ENCODE results near the gene PER3.

The PER3 gene

GRCh38 chr1:7770997-7771822, 12.9 kb upstream of the PER3 start, which contains the start of gene VAMP3:
Gene VAMP3, plus strand, starts transcription at chr1:7771296. Its CDS starts 88 bp downstream, at chr1:7771384.
- Histone ChIP-seq H2AFZ (ENCODE audit: low read length) (peak within 1 kb of the TSS; percentile 97), H3K4me1 (ENCODE audit: insufficient read depth, low read length, severe bottlenecking) (peaks cover 13% of the 10 kb centered on the region), H3K4me3 (ENCODE audit: low read depth, low read length, poor library complexity, severe bottlenecking) (peak within 1 kb of the TSS; percentile 84), H4K20me1 (ENCODE audit: insufficient read depth, low read length) (no peaks in the 10 kb centered on the region), H3K27ac (ENCODE audit: low read depth, low read length, poor library complexity, severe bottlenecking) (no peak within 1 kb of the TSS), H3K4me2 (ENCODE audit: low read length) (peak within 1 kb of the TSS; percentile 91), H3K9ac (ENCODE audit: low read length) (peak within 1 kb of the TSS; percentile 77), H3K9me3 (ENCODE audit: low read length) (no peaks in the 10 kb centered on the region), H3K36me3 (ENCODE audit: insufficient read depth, low read length) (peaks cover 19% of the 10 kb centered on the region; the same call in 1 of the 2 replicates), H3K79me2 (ENCODE audit: insufficient read depth, low read length) (no peaks in the 10 kb centered on the region), H3F3A (ENCODE audit: insufficient read depth, low read length) (no peaks in the 10 kb centered on the region), H3K9me2 (ENCODE audit: low read depth, low read length) (no peaks in the 10 kb centered on the region), H3K27me3 (ENCODE audit: insufficient read depth, low read length) (no peaks in the 10 kb centered on the region)
- TF ChIP-seq CTCF (IDR thresholded peaks at IDR 0.05; ENCODE audit: low read length) (no peak), EZH2 (IDR thresholded peaks at IDR 0.05; ENCODE audit: borderline replicate concordance, low read length) (no peak)

- H3K27ac ChIP-seq (ENCODE audit: low read depth, low read length, poor library complexity, severe bottlenecking) = no peak overlapping the region
- no peak for TF ChIP-seq CTCF (IDR thresholded peaks at IDR 0.05; ENCODE audit: low read length)
- TF ChIP-seq EZH2 (IDR thresholded peaks at IDR 0.05; ENCODE audit: borderline replicate concordance, low read length) = no peak
- H4K20me1 ChIP-seq (ENCODE audit: insufficient read depth, low read length) = no peaks in the 10 kb centered on the region
- no peaks in the 10 kb centered on the region for H3K9me2 ChIP-seq (ENCODE audit: low read depth, low read length)
- no peaks in the 10 kb centered on the region for H3K27me3 ChIP-seq (ENCODE audit: insufficient read depth, low read length)
- peak overlapping the region; percentile 84 for H3K4me3 ChIP-seq (ENCODE audit: low read depth, low read length, poor library complexity, severe bottlenecking)
- no peaks in the 10 kb centered on the region for H3K79me2 ChIP-seq (ENCODE audit: insufficient read depth, low read length)
- H3K9me3 ChIP-seq (ENCODE audit: low read length) = no peaks in the 10 kb centered on the region
- no peak overlapping the region for H2AFZ ChIP-seq (ENCODE audit: low read length)
- H3K9ac ChIP-seq (ENCODE audit: low read length) = peak overlapping the region; percentile 77
- peaks cover 21% of the 10 kb centered on the region; the same call in 1 of the 2 replicates for H3K36me3 ChIP-seq (ENCODE audit: insufficient read depth, low read length)
- no peaks in the 10 kb centered on the region for H3F3A ChIP-seq (ENCODE audit: insufficient read depth, low read length)
- peak overlapping the region; percentile 91 for H3K4me2 ChIP-seq (ENCODE audit: low read length)
- peaks cover 13% of the 10 kb centered on the region for H3K4me1 ChIP-seq (ENCODE audit: insufficient read depth, low read length, severe bottlenecking)
Observed at GRCh38 chr1:7771823-7772299, 12.2 kb upstream of the PER3 start.

GRCh38 chr1:7777591-7777990, 6.5 kb upstream of the PER3 start:
- H4K20me1 ChIP-seq (ENCODE audit: insufficient read depth, low read length) = no peaks in the 10 kb centered on the region
- H3K4me3 ChIP-seq (ENCODE audit: low read depth, low read length, poor library complexity, severe bottlenecking) = no peak overlapping the region
- H3K4me2 ChIP-seq (ENCODE audit: low read length) = no peak overlapping the region
- H2AFZ ChIP-seq (ENCODE audit: low read length) = no peak overlapping the region
- H3K27ac ChIP-seq (ENCODE audit: low read depth, low read length, poor library complexity, severe bottlenecking) = no peak overlapping the region
- no peaks in the 10 kb centered on the region for H3K9me3 ChIP-seq (ENCODE audit: low read length)
- H3K9ac ChIP-seq (ENCODE audit: low read length) = no peak overlapping the region
- no peak for TF ChIP-seq EZH2 (IDR thresholded peaks at IDR 0.05; ENCODE audit: borderline replicate concordance, low read length)
- TF ChIP-seq CTCF (IDR thresholded peaks at IDR 0.05; ENCODE audit: low read length) = no peak
- no peaks in the 10 kb centered on the region for H3K27me3 ChIP-seq (ENCODE audit: insufficient read depth, low read length)
- no peaks in the 10 kb centered on the region for H3F3A ChIP-seq (ENCODE audit: insufficient read depth, low read length)
- H3K36me3 ChIP-seq (ENCODE audit: insufficient read depth, low read length) = peaks cover 56% of the 10 kb centered on the region
- no peaks in the 10 kb centered on the region for H3K79me2 ChIP-seq (ENCODE audit: insufficient read depth, low read length)
- H3K4me1 ChIP-seq (ENCODE audit: insufficient read depth, low read length, severe bottlenecking) = peaks cover 9% of the 10 kb centered on the region
- H3K9me2 ChIP-seq (ENCODE audit: low read depth, low read length) = no peaks in the 10 kb centered on the region

Measured in OCI-LY1 (cell line).